ENCODE measurements around the gene AGBL4.

- TF ChIP-seq CSDC2 (CRISPR knock-in tag; IDR thresholded peaks at IDR 0.05): no peak
- no peak for TF ChIP-seq GLIS3 (CRISPR knock-in tag; IDR thresholded peaks at IDR 0.05)
Observed at GRCh38 chr1:48750109-48750508, 1273.6 kb downstream of the AGBL4 start.
